ENCODE results near the gene OGFOD3. TPM values are rescaled to one million over a fixed set of nuclear protein-coding genes. Genes with fewer than 3 reads are reported as not detected.
A peak's percentile ranks its signal among the peaks of the same experiment; 100 is the strongest.
"Not testable (repeated sequence)": the region's sequence is repeated elsewhere in the genome, so short reads cannot be mapped to it uniquely, and the experiment has no call there.

OGFOD3 gene
- total RNA-seq, 1 donor from 2014 or later: 45.6 TPM

DNA sequence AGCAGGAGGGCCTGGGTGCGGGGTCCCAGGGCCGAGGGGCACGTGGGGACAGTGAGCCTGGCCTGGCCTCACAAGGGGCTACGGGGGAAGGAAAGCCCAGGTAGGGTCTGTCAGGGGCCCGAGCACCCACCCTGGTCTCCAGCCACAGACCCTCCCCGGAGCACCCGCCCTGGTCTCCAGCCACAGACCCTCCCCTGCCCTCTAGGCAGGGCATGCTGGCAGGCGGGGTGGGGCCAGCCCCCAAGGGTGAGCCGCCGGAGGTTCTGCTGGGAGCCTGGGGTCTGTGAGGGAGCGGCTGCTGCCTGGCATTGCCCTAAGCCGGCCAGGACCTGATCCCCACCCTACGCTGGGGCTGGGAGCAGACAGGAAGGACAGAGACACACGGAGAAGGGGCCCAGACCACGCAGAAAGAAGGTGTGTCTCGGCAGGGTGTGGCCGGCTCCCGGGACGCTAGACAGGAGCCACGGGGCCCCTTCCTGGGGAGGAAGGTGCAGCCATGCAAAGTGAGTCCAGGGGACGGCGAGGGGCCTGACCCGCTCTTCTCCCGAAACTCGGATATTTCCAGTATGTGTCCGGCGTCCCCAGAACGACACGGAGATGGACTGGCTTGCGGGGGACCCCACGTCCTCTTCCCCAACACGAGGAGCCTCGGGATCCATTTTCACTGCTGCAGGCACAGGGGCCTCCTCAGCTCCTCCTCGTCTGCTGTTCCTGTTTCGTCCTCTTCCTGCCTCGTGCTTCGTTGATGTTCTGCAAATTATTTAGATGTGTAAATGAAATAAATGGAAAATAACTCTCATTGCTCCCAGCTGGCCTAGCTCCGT lies 31.3 kb downstream of the OGFOD3 start:
- DNase-seq (ENCODE audit: low spot score): no peak

DNA sequence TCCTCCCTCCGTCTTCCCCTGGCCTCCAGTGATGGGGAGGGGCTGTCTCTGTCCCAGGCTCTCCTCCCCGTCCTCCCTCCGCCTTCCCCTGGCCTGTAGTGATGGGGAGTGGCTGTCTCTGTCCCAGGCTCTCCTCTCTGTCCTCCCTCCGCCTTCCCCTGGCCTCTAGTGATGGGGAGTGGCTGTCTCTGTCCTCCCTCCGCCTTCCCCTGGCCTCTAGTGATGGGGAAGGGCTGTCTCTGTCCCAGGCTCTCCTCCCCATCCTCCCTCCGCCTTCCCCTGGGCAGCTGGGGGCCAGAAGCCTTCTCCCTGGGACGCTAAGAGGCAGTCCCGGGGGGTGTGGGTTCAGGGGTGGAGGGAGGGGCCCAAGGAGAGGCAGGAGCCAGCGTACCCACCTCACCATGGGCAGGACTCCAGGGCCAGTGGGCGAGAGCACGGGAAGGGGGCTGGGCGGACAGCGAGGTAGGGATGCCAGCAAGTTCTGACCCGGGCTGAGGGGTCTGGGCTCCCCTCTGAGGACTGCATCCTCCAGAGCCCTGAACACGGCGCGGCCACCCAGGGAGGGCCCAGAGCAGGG lies 32.0 kb downstream of the OGFOD3 start:
- DNase-seq (ENCODE audit: low spot score): no peak

GRCh38 chr17:82385559-82386254 lies 32.7 kb downstream of the OGFOD3 start:
- no peak for DNase-seq (ENCODE audit: low spot score)

DNA sequence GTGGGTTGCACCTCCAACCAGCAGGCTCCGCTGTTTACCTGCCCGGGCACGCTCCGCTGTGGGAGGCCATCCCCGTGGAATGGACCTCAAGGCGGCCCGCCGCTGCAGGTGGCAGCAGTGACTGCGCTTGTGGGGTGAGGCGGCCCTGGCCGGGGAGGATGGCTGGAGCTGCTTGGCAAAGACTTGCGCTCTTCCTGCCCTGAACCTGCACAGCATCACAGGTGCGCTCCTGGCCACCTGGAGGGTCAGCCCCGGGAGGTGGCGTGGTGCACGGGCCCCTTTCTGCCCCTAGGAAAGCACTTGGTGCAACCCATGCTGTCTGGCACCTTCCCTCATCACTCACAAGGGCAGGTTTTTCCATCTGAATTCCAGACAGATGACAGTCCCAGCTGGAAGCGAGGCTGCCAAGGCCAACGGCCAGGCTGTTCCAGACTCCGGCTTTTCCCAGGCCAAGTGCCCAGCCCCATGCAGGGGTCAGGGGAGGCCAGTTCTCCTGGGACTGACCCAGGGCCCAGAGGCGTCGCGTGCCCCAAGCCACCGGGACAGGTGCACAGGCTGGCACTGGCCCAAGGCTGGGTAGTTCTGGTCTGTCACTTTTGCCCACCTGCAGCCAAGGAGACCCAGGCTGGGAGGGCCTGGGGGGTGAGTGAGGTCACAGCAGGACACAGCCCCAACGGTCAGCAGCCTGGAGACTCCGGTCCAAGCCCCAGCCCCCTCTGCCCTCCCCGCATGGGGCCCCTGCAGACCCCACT lies 33.5 kb downstream of the OGFOD3 start:
- DNase-seq (ENCODE audit: low spot score): peak; percentile 53

DNA sequence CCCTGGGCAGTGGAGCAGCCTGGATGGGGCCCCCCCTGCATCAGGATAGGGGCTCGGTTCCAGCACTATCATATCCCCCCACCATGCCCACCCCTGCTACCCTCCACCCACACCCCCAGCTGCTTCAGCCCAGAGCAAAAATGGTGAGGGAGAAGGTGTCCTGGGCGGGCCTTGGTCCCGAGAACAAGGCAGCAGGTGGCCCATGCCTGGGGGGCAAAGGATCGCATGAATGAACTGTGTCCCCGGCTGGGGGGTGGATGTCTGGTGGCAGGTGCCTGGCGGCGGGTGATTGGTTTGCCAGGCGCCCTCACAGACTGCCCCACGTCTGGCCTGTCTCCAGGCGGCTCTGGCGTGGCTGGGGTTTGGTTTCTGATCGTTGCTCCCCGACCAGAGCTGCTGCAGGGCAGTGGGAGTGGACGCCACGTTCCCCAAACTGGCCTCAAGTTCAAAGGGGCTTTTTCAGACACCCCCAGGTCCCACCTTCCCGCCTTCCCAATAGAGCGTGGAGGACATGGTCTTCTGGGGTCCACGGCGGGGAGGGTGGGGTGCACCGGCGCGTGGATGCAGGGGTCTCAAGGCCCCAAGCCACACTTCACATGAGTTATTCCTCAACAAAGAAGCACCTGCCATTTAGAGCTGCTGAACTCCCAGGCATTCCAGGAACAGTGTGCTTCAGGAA lies 34.2 kb downstream of the OGFOD3 start:
- no peak for DNase-seq (ENCODE audit: low spot score)

DNA sequence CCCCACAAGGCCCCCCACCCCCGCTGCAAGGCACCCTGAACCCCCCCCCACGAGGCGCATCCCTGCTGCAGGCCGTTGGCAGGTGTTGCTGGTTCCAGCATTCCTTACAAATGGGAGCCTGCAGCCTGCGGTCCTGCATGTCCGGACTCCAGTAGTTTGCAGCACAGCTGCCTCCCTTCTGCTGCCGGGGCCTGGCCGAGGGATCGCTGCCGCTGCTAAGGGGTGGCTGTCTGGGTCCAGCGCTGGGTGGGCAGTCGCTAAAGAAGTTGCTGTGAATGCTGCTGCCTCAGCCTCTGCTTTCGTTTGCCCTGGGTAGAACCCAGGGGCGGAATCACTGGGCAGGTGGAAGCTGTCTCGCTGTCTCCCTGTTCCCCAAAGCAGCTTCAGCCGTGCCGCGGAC lies 35.0 kb downstream of the OGFOD3 start:
- no peak for DNase-seq (ENCODE audit: low spot score)

DNA sequence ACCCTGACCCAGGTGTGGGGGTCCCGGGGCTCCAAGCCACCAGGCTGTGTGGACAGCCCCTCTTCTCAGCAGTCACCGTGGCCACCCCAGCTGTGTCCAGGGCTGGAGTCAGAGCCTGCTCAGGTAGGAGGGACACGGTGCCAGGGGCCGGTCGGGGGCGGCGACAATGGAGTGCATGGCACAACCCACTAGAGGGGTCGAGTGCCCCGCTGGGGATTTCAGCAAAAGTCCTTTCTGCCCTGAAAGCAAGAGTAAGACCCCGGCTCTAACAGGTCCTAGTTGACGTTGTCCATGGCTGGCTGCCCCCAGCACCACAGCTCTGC lies 35.5 kb downstream of the OGFOD3 start:
- DNase-seq (ENCODE audit: low spot score): no peak

DNA sequence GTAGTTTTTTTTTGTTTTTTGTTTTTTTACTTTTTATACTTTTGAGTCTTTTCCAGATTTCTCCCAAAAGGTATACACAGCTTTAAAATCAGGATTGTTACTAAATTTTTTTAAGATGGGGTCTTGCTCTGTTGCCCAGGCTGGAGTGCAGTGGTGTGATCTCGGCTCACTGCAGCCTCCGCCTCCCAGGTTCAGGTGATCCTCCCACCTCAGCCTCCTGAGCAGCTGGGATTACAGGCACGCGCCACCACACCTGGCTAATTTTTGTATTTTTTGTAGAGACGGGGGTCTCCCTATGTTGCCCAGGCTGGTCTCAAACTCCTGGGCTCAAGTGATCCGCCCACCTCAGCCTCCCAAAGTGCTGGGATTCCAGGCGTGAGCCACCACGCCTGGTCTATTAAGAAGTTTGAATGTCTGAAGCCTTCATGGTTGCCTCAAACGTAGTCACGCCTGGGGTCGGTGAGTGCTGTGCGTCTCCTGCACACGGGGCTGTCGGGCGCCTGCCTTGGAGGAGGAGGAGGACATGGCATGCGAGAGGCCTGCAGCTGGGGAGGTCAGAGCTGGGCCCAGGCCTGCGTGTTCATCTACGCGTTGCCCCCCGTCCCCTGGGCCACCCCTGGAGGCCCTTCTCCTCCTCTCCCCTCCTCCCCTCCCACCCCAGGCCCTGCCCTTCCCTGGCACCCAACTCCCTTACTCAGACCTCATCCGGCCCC lies 36.0 kb downstream of the OGFOD3 start:
- not testable (repeated sequence) for DNase-seq (ENCODE audit: low spot score)

DNA sequence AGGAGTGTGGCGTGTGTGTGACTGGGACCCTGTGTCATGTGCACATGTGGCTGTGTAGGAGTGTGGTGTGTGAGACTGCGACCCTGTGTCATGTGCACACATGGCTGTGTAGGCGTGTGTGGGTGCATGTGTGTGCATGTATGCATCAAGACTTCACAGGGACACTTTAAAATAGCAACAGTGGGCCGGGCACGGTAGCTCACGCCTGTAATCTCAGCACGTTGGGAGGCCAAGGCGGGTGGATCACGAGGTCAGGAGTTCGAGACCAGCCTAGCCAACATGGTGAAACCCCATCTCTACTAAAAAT lies 36.7 kb downstream of the OGFOD3 start:
- not testable (repeated sequence) for DNase-seq (ENCODE audit: low spot score)

DNA sequence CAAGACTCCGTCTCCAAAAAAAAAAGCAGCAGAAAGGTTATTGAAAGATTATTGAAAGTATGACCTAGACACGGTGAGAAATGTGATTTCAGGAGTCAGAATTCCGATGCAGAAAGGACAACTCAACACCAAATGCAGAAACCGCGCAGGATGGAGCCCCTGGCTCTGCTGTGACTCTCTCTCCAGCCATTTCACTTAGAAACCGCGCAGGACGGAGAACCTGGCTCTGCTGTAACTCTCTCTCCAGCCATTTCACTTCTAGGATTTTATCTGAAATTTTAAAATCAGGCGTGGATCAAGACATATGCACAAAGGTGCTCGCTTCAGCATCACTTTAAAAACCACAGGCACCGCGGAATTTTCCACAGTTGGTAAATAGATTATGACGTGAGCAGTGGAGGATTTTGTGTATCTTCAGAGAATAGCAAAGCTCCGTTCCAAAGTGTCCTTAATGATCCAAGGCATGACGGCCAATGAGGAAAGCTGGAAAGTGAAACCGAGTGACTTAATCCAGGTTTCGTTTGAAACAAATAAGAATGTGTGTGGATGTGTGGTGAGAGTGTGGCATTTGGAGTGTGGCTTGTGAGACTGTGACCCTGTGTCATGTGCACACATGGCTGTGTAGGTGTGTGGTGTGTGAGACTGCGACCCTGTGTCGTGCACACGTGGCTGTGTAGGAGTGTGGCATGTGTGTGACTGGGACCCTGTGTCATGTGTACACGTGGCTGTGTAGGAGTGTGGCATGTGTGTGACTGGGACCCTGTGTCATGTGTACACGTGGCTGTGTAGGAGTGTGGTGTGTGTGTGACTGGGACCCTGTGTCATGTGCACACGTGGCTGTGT lies 37.3 kb downstream of the OGFOD3 start:
- DNase-seq (ENCODE audit: low spot score): no peak

DNA sequence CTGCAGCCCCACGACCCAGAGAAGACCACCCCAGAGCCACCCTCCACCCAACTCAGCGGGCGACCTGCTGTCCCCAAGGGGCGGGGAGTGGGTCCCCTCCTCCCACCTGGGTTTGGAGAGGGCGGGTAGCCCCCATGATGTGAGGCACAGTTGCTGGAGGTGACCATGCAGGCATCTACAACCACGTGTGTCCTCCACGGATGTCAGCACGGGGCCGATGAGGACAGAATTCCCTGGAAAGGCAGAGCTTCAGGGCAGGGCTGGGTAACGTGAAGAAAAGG lies 39.7 kb downstream of the OGFOD3 start:
- no peak for DNase-seq (ENCODE audit: low spot score)

DNA sequence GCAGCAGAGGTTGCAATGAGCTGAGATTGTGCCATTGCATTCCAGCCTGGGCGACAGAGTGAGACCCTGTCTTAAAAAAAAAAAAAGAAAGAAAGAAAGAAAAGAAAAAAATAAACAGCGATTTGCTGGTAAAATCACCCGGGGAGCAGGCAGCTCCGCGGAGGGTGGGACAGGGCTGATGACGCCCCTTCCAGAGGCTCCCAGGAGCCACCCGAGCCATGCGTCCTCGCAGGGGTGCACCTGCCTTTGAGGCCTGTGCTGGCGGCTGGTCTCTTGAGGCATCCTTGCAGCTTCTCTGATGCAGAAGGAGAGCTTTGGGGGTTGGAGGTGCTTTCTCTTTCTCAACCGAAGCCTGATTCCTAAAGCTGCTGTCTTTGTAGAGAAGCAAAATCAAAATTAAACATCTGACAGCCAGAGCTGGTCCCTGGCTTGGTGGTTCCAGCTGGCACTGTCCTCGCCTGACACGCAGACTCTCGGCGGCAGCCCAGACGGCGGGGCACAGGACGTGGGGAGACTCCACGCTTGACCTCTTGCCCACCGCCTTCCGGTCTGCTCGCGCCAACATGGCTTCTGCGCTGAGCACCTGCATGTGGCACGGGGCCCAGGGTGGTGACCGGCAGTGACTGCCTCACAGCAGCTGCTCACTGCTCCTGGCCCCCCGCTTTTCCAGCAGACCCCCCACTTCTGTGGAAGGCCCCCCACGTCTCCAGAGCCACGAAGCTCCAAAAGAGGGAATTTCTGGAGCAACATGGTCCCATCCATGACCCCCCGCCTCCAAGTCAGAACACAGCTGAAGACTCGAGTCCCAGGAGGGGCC lies 40.3 kb downstream of the OGFOD3 start:
- DNase-seq (ENCODE audit: low spot score): no peak

GRCh38 chr17:82377294-82377693 lies 41.1 kb downstream of the OGFOD3 start:
- not testable (repeated sequence) for DNase-seq (ENCODE audit: low spot score)

DNA sequence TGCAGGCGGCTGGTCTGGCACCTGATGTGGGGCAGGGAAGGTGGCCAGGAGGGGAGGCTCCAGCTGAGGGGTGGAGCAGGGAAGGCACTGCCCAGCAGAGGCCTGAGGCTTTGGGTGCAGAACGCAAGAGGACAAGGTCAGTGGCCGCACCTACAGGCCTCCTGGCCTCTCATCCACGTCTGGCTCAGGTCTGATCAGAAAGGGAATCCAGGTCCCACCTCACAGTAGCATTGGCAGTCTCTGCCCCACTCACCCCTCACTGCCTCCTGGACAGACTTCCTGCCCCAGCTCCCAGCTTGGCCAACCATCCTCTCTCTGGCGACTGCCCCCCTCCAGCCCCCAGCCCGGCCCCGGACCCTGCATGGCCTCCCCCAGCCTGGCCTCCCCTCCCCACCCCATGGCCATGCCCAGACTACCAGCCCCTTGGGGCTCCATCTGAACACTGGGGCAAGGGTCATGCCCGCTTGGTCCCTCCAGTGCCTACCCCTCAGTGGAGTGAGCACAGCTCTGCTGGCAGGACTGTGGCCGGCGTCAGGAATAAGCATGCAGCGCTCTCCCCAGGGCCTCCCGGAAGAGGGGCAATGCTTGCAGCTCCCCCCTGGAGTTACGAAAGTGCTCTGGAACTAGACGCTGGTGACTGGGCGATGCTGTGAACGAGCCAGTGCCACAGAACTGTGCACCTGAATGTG lies 42.2 kb downstream of the OGFOD3 start:
- no peak for DNase-seq (ENCODE audit: low spot score)

GRCh38 chr17:82375359-82376041 lies 42.9 kb downstream of the OGFOD3 start:
- no peak for DNase-seq (ENCODE audit: low spot score)

DNA sequence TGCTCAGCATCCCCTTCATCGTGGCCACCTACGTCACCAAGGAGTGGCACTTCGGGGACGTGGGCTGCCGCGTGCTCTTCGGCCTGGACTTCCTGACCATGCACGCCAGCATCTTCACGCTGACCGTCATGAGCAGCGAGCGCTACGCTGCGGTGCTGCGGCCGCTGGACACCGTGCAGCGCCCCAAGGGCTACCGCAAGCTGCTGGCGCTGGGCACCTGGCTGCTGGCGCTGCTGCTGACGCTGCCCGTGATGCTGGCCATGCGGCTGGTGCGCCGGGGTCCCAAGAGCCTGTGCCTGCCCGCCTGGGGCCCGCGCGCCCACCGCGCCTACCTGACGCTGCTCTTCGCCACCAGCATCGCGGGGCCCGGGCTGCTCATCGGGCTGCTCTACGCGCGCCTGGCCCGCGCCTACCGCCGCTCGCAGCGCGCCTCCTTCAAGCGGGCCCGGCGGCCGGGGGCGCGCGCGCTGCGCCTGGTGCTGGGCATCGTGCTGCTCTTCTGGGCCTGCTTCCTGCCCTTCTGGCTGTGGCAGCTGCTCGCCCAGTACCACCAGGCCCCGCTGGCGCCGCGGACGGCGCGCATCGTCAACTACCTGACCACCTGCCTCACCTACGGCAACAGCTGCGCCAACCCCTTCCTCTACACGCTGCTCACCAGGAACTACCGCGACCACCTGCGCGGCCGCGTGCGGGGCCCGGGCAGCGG lies 43.6 kb downstream of the OGFOD3 start:
- DNase-seq (ENCODE audit: low spot score): no peak

DNA sequence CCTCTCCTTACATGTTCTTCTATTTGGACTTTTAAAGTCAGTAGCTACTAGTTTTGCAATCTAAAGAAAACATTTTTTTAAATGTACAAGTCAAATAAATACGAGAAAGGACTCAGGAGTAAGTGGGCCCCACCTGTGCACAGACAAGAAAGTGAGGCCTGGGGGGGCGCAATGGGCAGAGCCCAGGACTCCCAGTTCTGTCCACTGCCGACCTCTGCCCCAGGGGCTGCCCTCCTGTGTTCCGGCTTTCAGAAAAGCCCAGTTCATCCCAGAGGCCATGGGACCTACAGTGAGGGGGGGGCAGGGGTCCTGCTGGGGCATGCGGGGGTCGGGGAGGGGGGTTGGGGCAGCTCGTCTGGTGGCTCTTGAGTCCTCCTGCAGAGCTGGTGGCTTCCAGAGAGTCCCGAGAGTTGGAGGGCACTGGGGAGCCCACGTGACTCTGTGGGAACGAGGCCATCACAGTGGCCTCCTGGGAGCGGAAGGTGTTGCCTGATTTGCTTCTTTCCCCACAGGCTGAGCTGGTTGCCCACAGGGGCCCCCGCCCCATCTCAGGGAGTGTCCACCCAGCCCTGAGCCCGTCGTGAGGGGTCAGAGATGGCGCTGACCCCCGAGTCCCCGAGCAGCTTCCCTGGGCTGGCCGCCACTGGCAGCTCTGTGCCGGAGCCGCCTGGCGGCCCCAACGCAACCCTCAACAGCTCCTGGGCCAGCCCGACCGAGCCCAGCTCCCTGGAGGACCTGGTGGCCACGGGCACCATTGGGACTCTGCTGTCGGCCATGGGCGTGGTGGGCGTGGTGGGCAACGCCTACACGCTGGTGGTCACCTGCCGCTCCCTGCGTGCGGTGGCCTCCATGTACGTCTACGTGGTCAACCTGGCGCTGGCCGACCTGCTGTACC lies 44.4 kb downstream of the OGFOD3 start:
- DNase-seq (ENCODE audit: low spot score): no peak

Data from mucosa of gallbladder (tissue), 1 donor.